GM21390 (cell line): ENCODE results near the gene MISP3.

Source experiments
- ATAC-seq: cut with Tn5 transposase; IDR thresholded peaks from one replicate; pipeline ENCODE4 v1.9.1; 2021; ENCODE audit not compliant: unreplicated experiment

Gene MISP3

GRCh38 chr19:14078411-14078810 is 5.8 kb downstream of the MISP3 start:
- no peak for ATAC-seq

GRCh38 chr19:14080887-14081796 is 8.6 kb downstream of the MISP3 start:
- ATAC-seq = peak; percentile 65

- ATAC-seq = peak; percentile 11
Observed at GRCh38 chr19:14081797-14082674, 9.4 kb downstream of the MISP3 start.

GRCh38 chr19:14082675-14082960 is 10.0 kb downstream of the MISP3 start:
- no peak for ATAC-seq

- ATAC-seq = no peak
Observed at GRCh38 chr19:14085309-14085995, 12.9 kb downstream of the MISP3 start, which contains the start of gene C19orf67. C19orf67 (minus strand) TSS chr19:14085783; CDS start chr19:14085627, 156 bp downstream.

- ATAC-seq = no peak
Observed at GRCh38 chr19:14086098-14086497, 13.5 kb downstream of the MISP3 start.

GRCh38 chr19:14088634-14089411 is 16.2 kb downstream of the MISP3 start:
- ATAC-seq = no peak

- ATAC-seq = no peak
Observed at GRCh38 chr19:14089412-14089661, 16.8 kb downstream of the MISP3 start.

GRCh38 chr19:14089662-14090508 is 17.3 kb downstream of the MISP3 start:
- ATAC-seq = no peak

- ATAC-seq = peak; percentile 38
Observed at GRCh38 chr19:14090509-14091080, 18.0 kb downstream of the MISP3 start, which contains the start of gene SAMD1. SAMD1 (minus strand) TSS chr19:14090751.

- ATAC-seq = peak; percentile 56
Observed at GRCh38 chr19:14091081-14091812, 18.7 kb downstream of the MISP3 start.

- no peak for ATAC-seq
Observed at GRCh38 chr19:14091813-14092462, 19.4 kb downstream of the MISP3 start.

- ATAC-seq = no peak
Observed at GRCh38 chr19:14093117-14093823, 20.7 kb downstream of the MISP3 start.

GRCh38 chr19:14094854-14095253 is 22.3 kb downstream of the MISP3 start:
- ATAC-seq = no peak

- ATAC-seq = no peak
Observed at GRCh38 chr19:14096272-14096992, 23.8 kb downstream of the MISP3 start.

GRCh38 chr19:14097532-14098151 is 25.1 kb downstream of the MISP3 start:
- no peak for ATAC-seq
